Measurements from ENCODE around the gene MYO7A.

Gene MYO7A

GRCh38 chr11:77089004-77089545, 39.0 kb upstream of the MYO7A start:
- DNase-seq (ENCODE audit: low spot score): no peak
- TF ChIP-seq CTCF (IDR thresholded peaks at IDR 0.05; ENCODE audit: borderline replicate concordance, control extremely low read depth, extremely low read depth, insufficient read depth, missing control alignments): no peak
- in situ Hi-C loops (cut with MboI; ENCODE audit: low sequenced_read_pairs, unreplicated experiment): no loop called here

GRCh38 chr11:77090046-77090372, 38.0 kb upstream of the MYO7A start:
- in situ Hi-C loops (cut with MboI; ENCODE audit: low sequenced_read_pairs, unreplicated experiment): loop anchor here (5.0 kb wide), 1 partner anchor 33 kb away; no protein-coding TSS in a partner anchor
- no peak for DNase-seq (ENCODE audit: low spot score)
- no peak for TF ChIP-seq CTCF (IDR thresholded peaks at IDR 0.05; ENCODE audit: borderline replicate concordance, control extremely low read depth, extremely low read depth, insufficient read depth, missing control alignments)

- in situ Hi-C loops (cut with MboI; ENCODE audit: low sequenced_read_pairs, unreplicated experiment): loop anchor here (5.0 kb wide), 1 partner anchor 33 kb away; no protein-coding TSS in a partner anchor
- no peak for TF ChIP-seq CTCF (IDR thresholded peaks at IDR 0.05; ENCODE audit: borderline replicate concordance, control extremely low read depth, extremely low read depth, insufficient read depth, missing control alignments)
- no peak for DNase-seq (ENCODE audit: low spot score)
Observed at GRCh38 chr11:77090373-77091111, 37.5 kb upstream of the MYO7A start.

GRCh38 chr11:77091146-77091940, 36.7 kb upstream of the MYO7A start:
- peak; percentile 88 for TF ChIP-seq CTCF (IDR thresholded peaks at IDR 0.05; ENCODE audit: borderline replicate concordance, control extremely low read depth, extremely low read depth, insufficient read depth, missing control alignments)
- in situ Hi-C loops (cut with MboI; ENCODE audit: low sequenced_read_pairs, unreplicated experiment): loop anchor here (5.0 kb wide), 1 partner anchor 34 kb away; no protein-coding TSS in a partner anchor
- peak; percentile 93 for DNase-seq (ENCODE audit: low spot score)

- DNase-seq (ENCODE audit: low spot score): no peak
- in situ Hi-C loops (cut with MboI; ENCODE audit: low sequenced_read_pairs, unreplicated experiment): loop anchor here (5.0 kb wide), 1 partner anchor 35 kb away; no protein-coding TSS in a partner anchor
Observed at GRCh38 chr11:77092382-77092781, 35.7 kb upstream of the MYO7A start.

More at GRCh38 chr11:77092382-77092781, 35.7 kb upstream of the MYO7A start:
- TF ChIP-seq CTCF (IDR thresholded peaks at IDR 0.05; ENCODE audit: borderline replicate concordance, control extremely low read depth, extremely low read depth, insufficient read depth, missing control alignments): no peak
